ENCODE data around the gene RANGRF.
A peak's percentile ranks its signal among the peaks of the same experiment; 100 is the strongest.
"Not testable (repeated sequence)": the region's sequence is repeated elsewhere in the genome, so short reads cannot be mapped to it uniquely, and the experiment has no call there.

Gene RANGRF, protein sequence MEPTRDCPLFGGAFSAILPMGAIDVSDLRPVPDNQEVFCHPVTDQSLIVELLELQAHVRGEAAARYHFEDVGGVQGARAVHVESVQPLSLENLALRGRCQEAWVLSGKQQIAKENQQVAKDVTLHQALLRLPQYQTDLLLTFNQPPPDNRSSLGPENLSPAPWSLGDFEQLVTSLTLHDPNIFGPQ

DNA sequence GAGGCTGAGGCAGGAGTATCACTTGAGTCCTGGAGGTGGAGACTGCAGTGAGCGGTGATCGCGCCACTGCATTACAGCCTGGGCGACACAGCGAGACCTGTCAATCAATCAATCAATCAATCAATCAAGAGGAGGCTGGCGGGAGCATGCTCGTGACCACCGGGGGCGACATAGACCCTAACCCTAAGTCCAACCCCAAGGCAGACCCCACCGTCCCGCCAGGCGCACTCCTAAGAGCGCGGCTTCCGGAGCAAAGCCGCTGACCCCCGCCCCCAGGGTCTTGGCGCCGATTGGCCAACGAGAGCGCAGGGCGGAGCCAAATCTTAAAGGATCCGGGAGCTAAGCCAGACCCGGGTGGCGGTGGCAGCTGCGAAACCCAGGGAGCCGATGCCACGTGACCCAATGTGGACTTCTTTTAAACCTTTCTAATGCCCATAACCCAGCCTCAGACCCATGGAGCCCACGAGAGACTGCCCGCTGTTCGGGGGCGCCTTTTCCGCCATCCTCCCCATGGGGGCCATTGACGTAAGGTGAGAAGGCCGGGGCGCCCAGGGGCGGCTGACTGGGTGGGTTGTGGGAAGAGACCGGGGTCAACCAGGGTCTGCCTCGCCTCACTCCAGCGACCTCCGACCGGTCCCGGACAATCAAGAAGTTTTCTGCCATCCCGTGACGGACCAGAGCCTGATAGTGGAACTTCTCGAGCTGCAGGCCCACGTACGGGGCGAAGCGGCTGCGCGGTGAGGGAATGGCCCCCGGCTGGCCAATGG is at the start of gene RANGRF:
TSS of gene RANGRF (plus strand) at position 335 of the 767 bp plus-strand sequence. CDS start at position 454, 119 bp downstream.
- DNase-seq = peak; percentile 92

GRCh38 chr17:8243827-8244226 is 44.6 kb upstream of the RANGRF start:
- DNase-seq = no peak

- no peak for DNase-seq
Measured at GRCh38 chr17:8244768-8245167, 43.7 kb upstream of the RANGRF start.

DNA sequence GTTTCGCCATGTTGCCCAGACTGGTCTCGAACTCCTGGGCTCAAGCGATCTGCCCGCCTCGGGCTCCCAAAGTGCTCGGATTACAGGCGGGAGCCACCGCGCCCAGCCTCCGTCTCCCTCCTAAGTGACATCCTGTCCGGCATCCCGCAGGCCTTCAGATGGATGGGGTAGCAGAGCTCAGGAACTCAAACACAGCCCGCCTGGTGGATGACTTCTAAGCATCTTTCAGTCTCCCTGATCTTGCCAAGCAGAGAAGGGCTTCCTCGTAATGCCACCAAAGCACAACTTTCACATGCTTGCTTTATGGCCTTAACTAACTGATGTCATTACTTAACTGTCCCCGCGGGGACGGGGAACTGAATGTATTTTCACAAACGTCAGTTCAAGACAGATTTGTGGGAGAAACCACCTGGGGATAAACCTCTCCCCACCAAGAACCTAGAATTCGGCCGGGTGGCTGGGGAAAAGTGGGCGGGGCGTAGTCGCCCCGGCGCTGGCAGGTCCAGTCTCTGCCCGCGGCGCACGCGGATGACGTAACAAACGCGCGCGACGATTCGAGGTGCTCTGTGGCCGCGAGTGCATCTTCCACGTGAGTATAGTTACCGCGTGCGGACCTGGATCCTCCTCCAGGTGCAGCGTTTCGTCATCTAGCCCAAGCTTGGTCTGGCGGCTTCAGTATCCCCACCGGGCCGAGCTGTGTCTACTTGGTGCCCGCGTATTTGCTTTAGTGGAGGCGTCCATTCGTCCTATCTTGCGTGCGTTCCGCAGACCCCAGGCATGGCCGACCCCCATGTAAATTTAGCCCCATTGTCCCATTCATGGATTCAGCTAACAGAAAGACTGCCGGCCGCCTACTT is 39.5 kb upstream of the RANGRF start, which contains the start of gene PFAS:
TSS of gene PFAS (plus strand) at position 539 of the 857 bp plus-strand sequence. CDS start 4,649 bp downstream, outside the sequence.
- DNase-seq = peak; percentile 95

DNA sequence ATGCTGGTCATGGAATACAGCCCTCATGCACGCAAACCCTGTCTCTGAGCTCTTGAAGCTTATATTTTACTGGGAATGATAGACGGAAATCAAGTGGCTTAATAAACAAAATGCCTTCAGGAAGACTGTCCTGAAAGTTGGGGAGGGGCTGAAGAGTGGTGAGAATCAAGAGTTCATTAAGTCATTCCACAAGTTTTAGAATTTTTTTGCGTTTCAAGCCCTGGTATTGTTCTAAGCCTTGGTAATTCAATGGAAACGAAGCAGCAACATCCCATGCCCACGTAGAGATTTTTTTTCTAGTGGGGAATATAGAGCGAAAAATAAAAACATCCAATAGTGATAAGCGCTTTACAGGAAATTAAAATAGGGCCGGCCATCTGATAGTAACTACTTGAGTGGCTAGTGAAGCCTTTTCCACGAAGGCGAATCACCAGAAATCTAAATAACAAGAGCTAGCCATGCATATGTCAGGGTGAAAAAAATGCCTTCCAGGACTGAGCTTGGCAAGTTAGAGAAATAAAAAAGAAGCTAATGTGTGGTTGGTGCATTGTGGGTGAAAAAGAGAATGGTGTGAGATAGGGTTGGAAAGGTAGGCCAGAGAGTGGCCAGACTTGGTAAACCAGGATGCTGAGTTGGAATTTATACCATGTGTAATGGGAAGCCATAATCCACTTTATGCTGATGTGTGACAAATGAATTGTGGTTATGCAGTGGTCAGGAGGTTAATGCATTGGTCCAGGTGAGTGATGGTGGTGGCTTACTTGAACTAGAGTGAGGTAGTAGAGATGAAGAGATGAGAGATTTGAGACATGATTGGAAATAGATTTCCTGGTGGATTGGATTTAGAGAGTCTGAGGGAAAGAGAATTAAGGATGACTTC is 38.6 kb upstream of the RANGRF start:
- DNase-seq = no peak

- not testable (repeated sequence) for DNase-seq
Measured at GRCh38 chr17:8251411-8251810, 37.1 kb upstream of the RANGRF start.

- DNase-seq = no peak
Measured at GRCh38 chr17:8253801-8254200, 34.7 kb upstream of the RANGRF start.

DNA sequence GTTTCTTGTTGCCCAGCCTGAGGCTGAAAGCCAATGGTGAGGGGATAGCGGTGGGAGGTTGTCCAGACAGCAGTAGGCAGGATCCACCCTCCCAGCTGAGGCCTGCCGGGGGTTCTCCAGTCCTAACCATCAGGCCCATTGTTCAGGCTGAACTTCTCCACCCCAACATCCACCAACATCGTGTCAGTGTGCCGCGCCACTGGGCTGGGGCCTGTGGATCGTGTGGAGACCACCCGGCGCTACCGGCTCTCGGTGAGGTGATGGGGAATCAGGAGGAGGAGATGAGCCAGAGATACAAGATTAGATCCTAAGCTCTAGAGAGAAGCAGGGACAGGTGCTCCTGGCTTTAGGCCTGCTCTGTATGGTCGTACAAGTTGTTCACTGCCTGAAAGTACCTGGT is 33.6 kb upstream of the RANGRF start:
- DNase-seq = no peak

- no peak for DNase-seq
Measured at GRCh38 chr17:8255499-8255898, 33.0 kb upstream of the RANGRF start.

- no peak for DNase-seq
Measured at GRCh38 chr17:8256291-8256690, 32.2 kb upstream of the RANGRF start.

DNA sequence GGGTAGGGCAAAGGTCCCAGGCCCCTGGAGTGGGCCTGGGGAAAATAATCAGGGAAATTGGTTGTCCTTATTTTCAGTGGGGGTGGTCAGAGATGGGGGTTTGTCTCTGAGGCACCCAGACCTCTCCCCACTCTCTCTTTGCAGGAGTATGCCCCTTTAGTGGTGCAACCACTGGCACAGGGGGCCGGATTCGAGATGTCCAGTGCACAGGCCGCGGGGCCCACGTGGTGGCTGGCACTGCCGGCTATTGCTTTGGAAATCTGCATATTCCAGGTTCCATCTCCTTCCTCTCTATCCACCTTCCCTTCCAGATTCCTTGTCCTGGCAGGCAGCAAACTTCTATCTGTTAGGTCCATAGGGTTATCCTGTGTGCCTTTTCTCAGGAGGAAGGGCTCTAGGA is 31.8 kb upstream of the RANGRF start:
- no peak for DNase-seq

GRCh38 chr17:8257801-8258200 is 30.7 kb upstream of the RANGRF start:
- no peak for DNase-seq

- no peak for DNase-seq
Measured at GRCh38 chr17:8264320-8264719, 24.1 kb upstream of the RANGRF start.

- DNase-seq = no peak
Measured at GRCh38 chr17:8264836-8265542, 23.5 kb upstream of the RANGRF start.

GRCh38 chr17:8266648-8267479 is 21.6 kb upstream of the RANGRF start:
- DNase-seq = no peak

DNA sequence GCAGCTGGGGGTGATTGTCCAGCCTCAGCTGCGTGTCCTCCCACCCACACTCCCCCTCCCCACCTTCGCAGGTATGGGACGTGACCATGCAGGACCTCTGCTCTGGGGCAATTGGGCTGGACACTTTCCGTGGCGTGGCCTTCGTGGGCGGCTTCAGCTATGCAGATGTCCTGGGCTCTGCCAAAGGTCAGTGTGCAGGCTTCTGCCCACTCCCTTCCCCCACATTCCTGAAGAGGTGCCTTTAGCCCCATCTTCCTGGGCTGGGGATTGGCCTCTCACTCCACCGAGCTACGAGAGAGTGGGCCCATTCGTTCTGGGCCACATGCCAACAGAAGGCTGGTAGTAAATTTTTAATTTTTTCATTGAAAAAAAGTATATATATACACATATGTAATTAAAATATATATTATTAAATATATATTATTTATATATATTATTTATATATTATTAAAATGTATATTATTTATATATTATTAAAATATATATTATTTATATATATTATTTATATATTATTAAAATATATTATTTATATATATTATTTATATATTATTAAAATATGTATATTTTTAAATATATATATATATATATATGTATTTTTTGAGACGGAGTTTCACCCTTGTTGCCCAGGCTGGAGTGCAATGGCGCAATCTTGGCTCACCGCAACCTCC is 20.9 kb upstream of the RANGRF start:
- no peak for DNase-seq

DNA sequence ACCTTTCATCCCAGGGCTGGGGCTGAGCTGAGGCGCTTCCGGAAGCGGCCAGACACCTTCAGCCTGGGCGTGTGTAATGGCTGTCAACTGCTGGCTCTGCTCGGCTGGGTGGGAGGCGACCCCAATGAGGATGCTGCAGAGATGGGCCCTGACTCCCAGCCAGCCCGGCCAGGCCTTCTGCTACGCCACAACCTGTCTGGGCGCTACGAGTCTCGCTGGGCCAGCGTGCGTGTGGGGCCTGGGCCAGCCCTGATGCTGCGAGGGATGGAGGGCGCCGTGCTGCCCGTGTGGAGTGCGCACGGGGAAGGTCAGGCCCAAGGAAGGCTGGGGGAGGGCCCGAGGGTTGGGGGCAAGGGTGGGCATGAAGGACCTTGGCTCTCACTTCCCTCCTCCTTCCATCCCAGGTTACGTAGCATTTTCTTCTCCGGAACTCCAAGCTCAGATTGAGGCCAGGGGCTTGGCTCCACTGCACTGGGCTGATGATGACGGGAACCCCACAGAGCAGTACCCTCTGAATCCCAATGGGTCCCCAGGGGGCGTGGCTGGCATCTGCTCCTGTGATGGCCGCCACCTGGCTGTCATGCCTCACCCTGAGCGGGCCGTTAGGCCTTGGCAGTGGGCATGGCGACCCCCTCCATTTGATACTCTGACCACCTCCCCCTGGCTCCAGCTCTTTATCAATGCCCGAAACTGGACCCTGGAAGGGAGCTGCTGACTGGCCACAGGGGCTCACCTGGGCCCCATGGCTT is 19.7 kb upstream of the RANGRF start:
- DNase-seq = no peak

GRCh38 chr17:8272421-8272820 is 16.0 kb upstream of the RANGRF start:
- no peak for DNase-seq

DNA sequence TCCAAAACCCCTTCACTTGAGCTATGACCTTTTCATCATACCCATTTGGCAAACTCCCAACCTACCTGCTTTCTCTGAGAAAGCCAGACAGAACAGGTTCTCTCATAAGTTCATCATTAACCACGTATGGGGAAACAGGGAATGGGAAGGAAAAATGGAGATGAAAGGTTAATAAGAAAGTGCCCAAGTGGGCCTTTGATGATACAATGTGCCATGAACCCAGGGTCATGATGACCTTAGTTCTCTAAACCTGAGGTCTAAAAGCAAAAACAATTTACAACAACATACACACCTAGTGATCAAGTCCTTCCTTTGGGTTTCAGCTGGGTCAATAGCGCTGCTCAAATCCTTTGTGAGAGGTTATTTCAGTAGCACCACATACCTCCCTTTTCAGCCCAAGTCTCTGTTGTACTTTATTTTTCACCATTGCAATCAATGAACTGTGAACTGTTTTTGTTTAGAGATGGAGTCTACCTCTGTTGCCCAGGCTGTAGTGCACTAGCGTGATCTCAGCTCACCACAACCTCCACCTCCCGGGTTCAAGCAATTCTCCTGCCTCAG is 14.5 kb upstream of the RANGRF start:
- no peak for DNase-seq
